Suprapubic skin (tissue), 4 donors: ENCODE results near the gene OSTC. TPM values are rescaled to one million over a fixed set of nuclear protein-coding genes. Genes with fewer than 3 reads are reported as not detected.

Experiments
- DNase-seq, 2 donors: peaks; one replicate each; pipeline ENCODE4 v3.0.0-alpha.2; 2019; ENCODE audit warnings: low spot score in 2 of 2
- H3K27ac ChIP-seq: fragments of 200-600 bp; sonication (generic); one replicate; pipeline ENCODE4 v1.5.1; 2019
- H3K27me3 ChIP-seq: fragments of 200-600 bp; sonication (generic); one replicate; pipeline ENCODE4 v1.5.1; 2019
- H3K36me3 ChIP-seq: fragments of 200-600 bp; sonication (generic); one replicate; pipeline ENCODE4 v1.5.1; 2019
- H3K4me1 ChIP-seq: fragments of 200-600 bp; sonication (generic); one replicate; pipeline ENCODE4 v1.5.1; 2019
- H3K4me3 ChIP-seq: fragments of 200-600 bp; sonication (generic); one replicate; pipeline ENCODE4 v1.5.1; 2019; ENCODE audit warnings: mild to moderate bottlenecking
- H3K9me3 ChIP-seq: fragments of 200-600 bp; sonication (generic); one replicate; pipeline ENCODE4 v1.5.1; 2019
- EP300 ChIP-seq: sonication (generic); formaldehyde crosslinking; IDR thresholded peaks from one replicate; pipeline ENCODE4 v1.6.1; 2017; ENCODE audit warnings: antibody characterized with exemption
- POLR2A ChIP-seq, 2 donors: fragments of 450-650 bp; IDR thresholded peaks; one replicate each; pipeline ENCODE4 v1.6.1; 2017; ENCODE audit warnings: antibody characterized with exemption in 2 of 2, mild to moderate bottlenecking in 2 of 2, moderate library complexity in 2 of 2
- POLR2AphosphoS5 ChIP-seq, 3 donors: sonication (generic); formaldehyde crosslinking; IDR thresholded peaks; one replicate each; pipeline ENCODE4 v1.6.1; 2017; ENCODE audit warnings: antibody characterized with exemption in 3 of 3
- WGBS: methylation state at CpG from one replicate; pipeline ENCODE4 v1.1.5; 2018; 5-methylcytosine and 5-hydroxymethylcytosine counted together
- total RNA-seq, 4 donors: library from RNA; depleted of rRNA; stranded (reverse); fragments of >200 nt; gene quantifications; one replicate each; pipeline ENCODE4 v1.1.0, GENCODE V29; 2016
- TF ChIP-seq, protein P1 (sequence below), 2 donors: fragments of 200-600 bp in 1 of 2; fragments of 450-650 bp in 1 of 2; sonication (generic) in 1 of 2; IDR thresholded peaks; one replicate each; pipeline ENCODE4 v1.5.1; 2016 to 2019; ENCODE audit warnings: antibody characterized with exemption in 2 of 2, mild to moderate bottlenecking in 1 of 2, moderate library complexity in 1 of 2

The OSTC gene
- total RNA-seq, 4 donors from 2014 or later, result 23.7 to 60.2 (median 39.4) TPM

DNA sequence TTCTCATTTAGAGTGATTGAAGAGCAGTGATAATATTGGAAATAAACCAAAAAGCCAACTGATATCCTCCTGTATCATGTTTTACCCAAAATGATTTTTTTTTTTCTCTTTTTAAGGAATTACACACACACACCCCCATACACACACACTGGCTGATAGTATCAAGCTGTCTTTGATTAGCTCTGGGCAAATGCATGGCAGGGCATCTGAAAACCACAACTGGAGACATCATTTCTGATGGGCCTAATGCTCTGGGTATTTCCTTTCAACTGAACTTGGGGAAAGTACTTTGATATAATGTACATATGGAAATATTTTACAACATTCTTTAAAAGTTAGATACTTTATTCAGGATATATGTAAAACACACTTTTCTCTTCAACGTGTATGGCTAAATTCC is 14.2 kb upstream of the OSTC start:
- no peak for DNase-seq
- H3K4me3 ChIP-seq, result no peak overlapping the region
- peaks cover 30% of the 10 kb centered on the region for H3K36me3 ChIP-seq
- TF ChIP-seq, protein P1, sequence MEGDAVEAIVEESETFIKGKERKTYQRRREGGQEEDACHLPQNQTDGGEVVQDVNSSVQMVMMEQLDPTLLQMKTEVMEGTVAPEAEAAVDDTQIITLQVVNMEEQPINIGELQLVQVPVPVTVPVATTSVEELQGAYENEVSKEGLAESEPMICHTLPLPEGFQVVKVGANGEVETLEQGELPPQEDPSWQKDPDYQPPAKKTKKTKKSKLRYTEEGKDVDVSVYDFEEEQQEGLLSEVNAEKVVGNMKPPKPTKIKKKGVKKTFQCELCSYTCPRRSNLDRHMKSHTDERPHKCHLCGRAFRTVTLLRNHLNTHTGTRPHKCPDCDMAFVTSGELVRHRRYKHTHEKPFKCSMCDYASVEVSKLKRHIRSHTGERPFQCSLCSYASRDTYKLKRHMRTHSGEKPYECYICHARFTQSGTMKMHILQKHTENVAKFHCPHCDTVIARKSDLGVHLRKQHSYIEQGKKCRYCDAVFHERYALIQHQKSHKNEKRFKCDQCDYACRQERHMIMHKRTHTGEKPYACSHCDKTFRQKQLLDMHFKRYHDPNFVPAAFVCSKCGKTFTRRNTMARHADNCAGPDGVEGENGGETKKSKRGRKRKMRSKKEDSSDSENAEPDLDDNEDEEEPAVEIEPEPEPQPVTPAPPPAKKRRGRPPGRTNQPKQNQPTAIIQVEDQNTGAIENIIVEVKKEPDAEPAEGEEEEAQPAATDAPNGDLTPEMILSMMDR (IDR thresholded peaks at IDR 0.05), result no peak
- TF ChIP-seq POLR2AphosphoS5 (IDR thresholded peaks at IDR 0.05) (no peak), EP300 (no peak), POLR2A (IDR thresholded peaks at IDR 0.05) (no peak)
- H3K9me3 ChIP-seq, result no peaks in the 10 kb centered on the region
- no peaks in the 10 kb centered on the region for H3K4me1 ChIP-seq
- H3K27me3 ChIP-seq, result no peaks in the 10 kb centered on the region
- WGBS, result 67% methylated on average over 1 of the region's 1 CpG
- no peak overlapping the region for H3K27ac ChIP-seq

DNA sequence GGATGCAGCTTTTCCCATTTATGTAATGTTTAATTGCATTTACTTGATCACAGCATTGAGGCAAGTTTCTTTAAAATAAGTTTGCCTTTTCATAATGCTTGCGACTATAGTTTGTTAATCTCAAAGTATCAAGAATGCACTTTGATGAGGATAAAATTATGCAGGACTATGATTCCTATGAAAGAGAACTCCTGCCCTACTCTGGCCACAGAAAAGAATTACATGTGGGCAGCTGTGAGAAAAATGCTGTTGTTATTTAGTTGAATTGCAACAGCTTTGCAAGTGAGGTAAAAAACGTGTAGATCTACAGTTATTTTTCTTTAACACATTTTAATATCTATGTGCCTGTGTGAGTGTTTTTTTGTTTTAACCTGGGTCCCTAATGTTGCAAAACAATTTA is 12.5 kb upstream of the OSTC start:
- TF ChIP-seq POLR2AphosphoS5 (IDR thresholded peaks at IDR 0.05), result no peak
- TF ChIP-seq, protein P1 (IDR thresholded peaks at IDR 0.05), result no peak
- Histone ChIP-seq H3K9me3 (no peaks in the 10 kb centered on the region), H3K4me1 (no peaks in the 10 kb centered on the region), H3K36me3 (peaks cover 18% of the 10 kb centered on the region), H3K4me3 (no peak overlapping the region), H3K27ac (no peak overlapping the region), H3K27me3 (no peaks in the 10 kb centered on the region)
- 60% methylated on average over 2 of the region's 2 CpGs for WGBS
- DNase-seq, result no peak

DNA sequence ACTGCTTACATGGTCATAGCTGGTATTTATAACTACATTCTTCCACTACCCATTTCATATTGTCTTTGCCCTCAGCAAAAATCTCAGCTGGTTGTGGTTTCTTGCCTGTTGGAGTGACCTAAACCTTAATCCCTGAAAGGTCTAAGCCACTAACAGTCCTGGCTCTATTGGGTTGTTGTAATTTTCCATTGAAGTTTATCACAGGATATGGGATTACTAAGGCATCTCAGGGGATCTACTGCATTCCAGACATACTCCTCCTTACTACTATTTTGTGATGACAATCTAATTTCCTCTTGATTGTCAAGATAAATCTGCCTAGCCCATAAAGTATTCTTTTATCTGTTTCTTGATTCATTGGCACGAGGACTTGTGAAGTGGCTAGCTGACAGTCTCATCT is 6.2 kb upstream of the OSTC start:
- no peak overlapping the region for H3K4me3 ChIP-seq
- TF ChIP-seq, protein P1 (IDR thresholded peaks at IDR 0.05), result no peak
- TF ChIP-seq EP300, result no peak
- TF ChIP-seq POLR2A (IDR thresholded peaks at IDR 0.05), result no peak
- TF ChIP-seq POLR2AphosphoS5 (IDR thresholded peaks at IDR 0.05), result no peak
- no peak for DNase-seq
- H3K36me3 ChIP-seq, result no peaks in the 10 kb centered on the region
- 69% methylated on average over 1 of the region's 1 CpG for WGBS
- no peak overlapping the region for H3K27ac ChIP-seq
- H3K9me3 ChIP-seq, result no peaks in the 10 kb centered on the region
- no peaks in the 10 kb centered on the region for H3K27me3 ChIP-seq
- no peaks in the 10 kb centered on the region for H3K4me1 ChIP-seq

DNA sequence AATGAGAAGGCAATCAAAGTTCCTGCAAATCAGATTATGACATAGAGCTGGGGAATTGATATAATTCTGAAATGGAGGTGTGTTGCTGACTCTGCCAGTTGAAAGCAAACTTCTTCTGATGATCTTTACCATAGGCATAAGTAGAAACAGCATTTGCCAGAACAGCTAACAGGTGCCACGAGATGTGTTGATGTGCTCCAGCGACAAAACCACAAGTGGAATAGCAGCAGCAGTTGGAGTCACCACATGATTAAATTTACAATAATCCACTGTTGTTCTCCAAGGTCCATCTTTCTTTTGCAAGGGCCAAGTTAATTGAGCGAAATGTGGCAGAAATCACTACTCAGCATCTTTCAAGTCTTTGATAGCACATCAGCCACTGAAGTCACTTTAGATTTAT is 3.7 kb upstream of the OSTC start:
- no peak overlapping the region for H3K27ac ChIP-seq
- H3K36me3 ChIP-seq, result no peaks in the 10 kb centered on the region
- H3K9me3 ChIP-seq, result no peaks in the 10 kb centered on the region
- H3K4me3 ChIP-seq, result no peak overlapping the region
- H3K27me3 ChIP-seq, result no peaks in the 10 kb centered on the region
- TF ChIP-seq POLR2A (IDR thresholded peaks at IDR 0.05), result no peak
- TF ChIP-seq, protein P1 (IDR thresholded peaks at IDR 0.05), result no peak
- no peak for TF ChIP-seq POLR2AphosphoS5 (IDR thresholded peaks at IDR 0.05)
- no peak for TF ChIP-seq EP300
- no peak for DNase-seq
- 94% methylated on average over 3 of the region's 3 CpGs for WGBS
- peaks cover 10% of the 10 kb centered on the region for H3K4me1 ChIP-seq

DNA sequence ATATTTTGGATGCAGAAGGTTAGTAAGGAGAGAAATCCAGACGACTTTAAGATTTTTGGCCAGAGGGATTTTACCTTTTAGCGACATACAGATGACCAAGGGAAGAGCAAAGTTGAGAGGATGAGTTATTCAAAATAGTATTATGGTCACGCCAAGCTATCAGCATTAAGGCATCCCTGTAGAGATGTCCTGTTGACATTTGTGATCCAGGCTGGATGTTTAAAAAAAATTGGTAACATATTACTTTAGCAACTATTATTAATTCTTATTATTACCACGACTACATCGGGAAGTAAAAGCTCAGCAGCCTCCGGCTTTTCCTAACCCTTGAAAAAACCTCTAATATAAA is 562 bp upstream of the OSTC start:
- DNase-seq, result no peak
- no peaks in the 10 kb centered on the region for H3K27me3 ChIP-seq
- H3K9me3 ChIP-seq, result no peaks in the 10 kb centered on the region
- WGBS, result under 1% methylated on average over 6 of the region's 6 CpGs
- peaks cover 28% of the 10 kb centered on the region for H3K4me1 ChIP-seq
- H3K27ac ChIP-seq, result no peak overlapping the region
- TF ChIP-seq, protein P1 (IDR thresholded peaks at IDR 0.05), result no peak
- no peak for TF ChIP-seq POLR2A (IDR thresholded peaks at IDR 0.05)
- no peak for TF ChIP-seq POLR2AphosphoS5 (IDR thresholded peaks at IDR 0.05)
- no peak for TF ChIP-seq EP300
- H3K4me3 ChIP-seq, result peak overlapping the region; percentile 90
- no peaks in the 10 kb centered on the region for H3K36me3 ChIP-seq
